PC-3 (cell line): ENCODE measurements around the gene SAMMSON. TPM values are rescaled to one million over a fixed set of nuclear protein-coding genes. Genes with fewer than 3 reads are reported as not detected.

Experiments used
- ATAC-seq: fragments of 200-7000 bp; cut with Tn5 transposase; 2 replicates; pipeline ENCODE4 v1.9.1; 2020; ENCODE audit warnings: mild to moderate bottlenecking, moderate library complexity
- BruUV-seq: library from RNA; stranded (reverse); fragments of 400-500 nt; replicated peaks from 2 replicates; lab custom pipeline; 2021; lab: Mats Ljungman, UMichigan
- CTCF ChIA-PET: fragments of 300-600 bp; sonication (Branson Sonifier 250); formaldehyde crosslinking; loops from one replicate; lab custom pipeline; 2022; ENCODE audit warnings: antibody characterized with exemption; lab: Charles Lee
- POLR2A ChIA-PET: fragments of 300-600 bp; sonication (Branson Sonifier 250); formaldehyde crosslinking; loops from one replicate; lab custom pipeline; 2022; ENCODE audit warnings: antibody characterized with exemption; ENCODE audit not compliant: unreplicated experiment; lab: Charles Lee
- DNase-seq: peaks from one replicate; pipeline ENCODE4 v3.0.0-alpha.2; 2015
- H2AFZ ChIP-seq: fragments of 300-600 bp; sonication (generic); 2 replicates; pipeline ENCODE4 v1.6.0; 2016; ENCODE audit warnings: antibody characterized with exemption, low read length
- H3F3A ChIP-seq: fragments of 300-600 bp; sonication (generic); one replicate; pipeline ENCODE4 v1.6.0; 2017; ENCODE audit warnings: antibody characterized with exemption, low read length, control low read depth, mild to moderate bottlenecking; ENCODE audit not compliant: unreplicated experiment
- H3K27ac ChIP-seq: fragments of 300-600 bp; sonication (generic); 2 replicates; pipeline ENCODE4 v1.5.1; 2016; ENCODE audit warnings: mild to moderate bottlenecking, low read length
- H3K27me3 ChIP-seq: fragments of 300-600 bp; sonication (generic); 2 replicates; pipeline ENCODE4 v1.6.1; 2016; ENCODE audit warnings: low read length, mixed read lengths
- H3K36me3 ChIP-seq: fragments of 300-600 bp; sonication (generic); 2 replicates; pipeline ENCODE4 v1.6.1; 2016; ENCODE audit warnings: low read depth, mixed run types, low read length, mixed read lengths
- H3K4me1 ChIP-seq: fragments of 300-600 bp; sonication (generic); 2 replicates; pipeline ENCODE4 v1.5.1; 2016; ENCODE audit warnings: low read length; ENCODE audit not compliant: insufficient read depth
- H3K4me2 ChIP-seq: fragments of 300-600 bp; sonication (generic); 2 replicates; pipeline ENCODE4 v1.6.0; 2016; ENCODE audit warnings: low read length
- H3K4me3 ChIP-seq: fragments of 300-600 bp; sonication (generic); 2 replicates; pipeline ENCODE4 v1.5.1; 2016; ENCODE audit warnings: mild to moderate bottlenecking, low read length, mixed read lengths
- H3K79me2 ChIP-seq: fragments of 300-600 bp; sonication (generic); 2 replicates; pipeline ENCODE4 v1.6.1; 2017; ENCODE audit warnings: low read length, mixed read lengths
- H3K9ac ChIP-seq: fragments of 300-600 bp; sonication (generic); 2 replicates; pipeline ENCODE4 v1.6.0; 2016; ENCODE audit warnings: mild to moderate bottlenecking, low read length
- H3K9me2 ChIP-seq: fragments of 300-600 bp; sonication (generic); replicated peaks from 2 replicates; pipeline ENCODE4 v1.6.1; 2016; ENCODE audit warnings: mixed run types, low read length, mixed read lengths
- H3K9me3 ChIP-seq: fragments of 300-600 bp; sonication (generic); 2 replicates; pipeline ENCODE4 v1.6.1; 2016; ENCODE audit warnings: low read length, mixed read lengths
- H4K20me1 ChIP-seq: fragments of 300-600 bp; sonication (generic); 2 replicates; pipeline ENCODE4 v1.6.1; 2016; ENCODE audit warnings: low read length, mixed read lengths
- CTCF ChIP-seq: fragments of 300-600 bp; sonication (generic); conservative IDR thresholded peaks from 2 replicates; pipeline ENCODE4 v1.5.1; 2017; ENCODE audit warnings: antibody characterized with exemption, low read depth, mild to moderate bottlenecking, low read length
- EZH2 ChIP-seq: fragments of 300-600 bp; sonication (generic); IDR thresholded peaks from one replicate; pipeline ENCODE4 v1.6.1; 2017; ENCODE audit warnings: antibody characterized with exemption, mild to moderate bottlenecking, low read length; ENCODE audit not compliant: unreplicated experiment
- EZH2phosphoT487 ChIP-seq: fragments of 300-600 bp; sonication (generic); IDR thresholded peaks from 2 replicates; pipeline ENCODE4 v1.6.1; 2018; ENCODE audit warnings: mild to moderate bottlenecking, antibody characterized with exemption, low read length, borderline replicate concordance
- intact Hi-C: fragments of 100-400 bp; cut with micrococcal nuclease; formaldehyde crosslinking; loops from 2 replicates; pipeline ENCODE4 v1.9.0; 2023
- total RNA-seq: library from RNA; depleted of rRNA; stranded (reverse); fragments of >200 nt; gene quantifications from 2 replicates; pipeline ENCODE4 v1.2.3, GENCODE V29; 2014

The SAMMSON gene
- total RNA-seq, 1 experiment from 2014 or later, result not detected

GRCh38 chr3:70065696-70066253 is 66.2 kb downstream of the SAMMSON start:
- H2AFZ ChIP-seq, result no peak overlapping the region
- H3F3A ChIP-seq, result no peaks in the 10 kb centered on the region
- no peak overlapping the region for H3K9ac ChIP-seq
- H3K9me3 ChIP-seq, result no peaks in the 10 kb centered on the region
- CTCF ChIA-PET, result no interaction called here
- H3K27me3 ChIP-seq, result peaks cover 25% of the 10 kb centered on the region; the same call in 1 of the 2 replicates
- H4K20me1 ChIP-seq, result no peaks in the 10 kb centered on the region
- no peaks in the 10 kb centered on the region for H3K36me3 ChIP-seq
- TF ChIP-seq EZH2phosphoT487, result no peak
- TF ChIP-seq CTCF, result peak; percentile 55
- no peak for TF ChIP-seq EZH2
- no peaks in the 10 kb centered on the region for H3K4me1 ChIP-seq
- POLR2A ChIA-PET, result no interaction called here
- DNase-seq (peak; percentile 10), ATAC-seq (peak; percentile 51; the same call in 1 of the 2 replicates)
- no peak overlapping the region for H3K27ac ChIP-seq
- no peaks in the 10 kb centered on the region for H3K9me2 ChIP-seq
- no peak overlapping the region for H3K4me2 ChIP-seq
- no peaks in the 10 kb centered on the region for H3K79me2 ChIP-seq
- intact Hi-C loops, result loop anchor here (10.0 kb wide), 1 partner anchor 1589 kb away; no protein-coding TSS in a partner anchor
- no TSS peak for BruUV-seq
- no peak overlapping the region for H3K4me3 ChIP-seq

GRCh38 chr3:70067860-70068521 is 68.5 kb downstream of the SAMMSON start:
- CTCF ChIA-PET, result no interaction called here
- H2AFZ ChIP-seq, result no peak overlapping the region
- peaks cover 40% of the 10 kb centered on the region for H3K27me3 ChIP-seq
- no peaks in the 10 kb centered on the region for H4K20me1 ChIP-seq
- no peak overlapping the region for H3K9ac ChIP-seq
- no peak overlapping the region for H3K4me3 ChIP-seq
- POLR2A ChIA-PET, result no interaction called here
- no TSS peak for BruUV-seq
- intact Hi-C loops, result loop anchor here (10.0 kb wide), 1 partner anchor 1587 kb away; no protein-coding TSS in a partner anchor
- no peaks in the 10 kb centered on the region for H3K9me3 ChIP-seq
- H3F3A ChIP-seq, result no peaks in the 10 kb centered on the region
- no peak for TF ChIP-seq EZH2phosphoT487
- TF ChIP-seq CTCF, result no peak
- TF ChIP-seq EZH2, result no peak
- no peaks in the 10 kb centered on the region for H3K9me2 ChIP-seq
- no peak overlapping the region for H3K4me2 ChIP-seq
- no peaks in the 10 kb centered on the region for H3K36me3 ChIP-seq
- DNase-seq, result no peak
- no peak overlapping the region for H3K27ac ChIP-seq
- H3K4me1 ChIP-seq, result no peaks in the 10 kb centered on the region
- ATAC-seq, result no peak
- no peaks in the 10 kb centered on the region for H3K79me2 ChIP-seq

GRCh38 chr3:70069557-70069956 is 70.0 kb downstream of the SAMMSON start:
- H3K36me3 ChIP-seq, result no peaks in the 10 kb centered on the region
- no peaks in the 10 kb centered on the region for H4K20me1 ChIP-seq
- no peak overlapping the region for H3K27ac ChIP-seq
- BruUV-seq, result no TSS peak
- CTCF ChIA-PET, result no interaction called here
- TF ChIP-seq EZH2phosphoT487, result no peak
- no peak for TF ChIP-seq EZH2
- TF ChIP-seq CTCF, result no peak
- no peaks in the 10 kb centered on the region for H3K9me3 ChIP-seq
- H3K4me1 ChIP-seq, result no peaks in the 10 kb centered on the region
- H3K9me2 ChIP-seq, result no peaks in the 10 kb centered on the region
- H3K4me3 ChIP-seq, result no peak overlapping the region
- ATAC-seq (no peak), DNase-seq (no peak)
- no peak overlapping the region for H3K9ac ChIP-seq
- peaks cover 42% of the 10 kb centered on the region for H3K27me3 ChIP-seq
- intact Hi-C loops, result loop anchor here (10.0 kb wide), 1 partner anchor 1585 kb away; no protein-coding TSS in a partner anchor
- no peaks in the 10 kb centered on the region for H3F3A ChIP-seq
- POLR2A ChIA-PET, result no interaction called here
- H2AFZ ChIP-seq, result no peak overlapping the region
- H3K79me2 ChIP-seq, result no peaks in the 10 kb centered on the region
- H3K4me2 ChIP-seq, result no peak overlapping the region
